IMR-90 (cell line): Measurements from ENCODE around the gene TSPEAR. TPM values are rescaled to one million over a fixed set of nuclear protein-coding genes. Genes with fewer than 3 reads are reported as not detected.

ENCODE experiments used
- ATAC-seq: fragments of 200-7000 bp; cut with Tn5 transposase; 2 replicates; pipeline ENCODE4 v1.9.1; 2020; ENCODE audit warnings: low read depth, mild to moderate bottlenecking, moderate library complexity
- BruUV-seq: library from RNA; stranded (reverse); fragments of 400-500 nt; replicated peaks from 2 replicates; lab custom pipeline; 2021; lab: Mats Ljungman, UMichigan
- CTCF ChIA-PET: fragments of 300-600 bp; formaldehyde crosslinking; extraction: SDS; loops from one replicate; lab custom pipeline; 2021; ENCODE audit warnings: antibody characterized with exemption; lab: Yijun Ruan, JAX
- POLR2A ChIA-PET: fragments of 300-600 bp; sonication (Branson Sonifier 250); formaldehyde crosslinking; loops from one replicate; lab custom pipeline; 2022; ENCODE audit warnings: antibody characterized with exemption; ENCODE audit not compliant: unreplicated experiment; lab: Charles Lee
- DNase-seq: peaks from one replicate; pipeline ENCODE4 v3.0.0; 2013
- H2AFZ ChIP-seq: replicated peaks from 2 replicates; pipeline ENCODE3; 2013; ENCODE audit warnings: low read length, mild to moderate bottlenecking; ENCODE audit not compliant: poor library complexity
- H2AK5ac ChIP-seq: 2 replicates; pipeline ENCODE4 v1.6.1; 2013; ENCODE audit warnings: low read depth, low read length, inconsistent platforms
- H2AK9ac ChIP-seq: replicated peaks from 2 replicates; pipeline ENCODE3; 2013; ENCODE audit warnings: mild to moderate bottlenecking, low read depth, low read length, moderate library complexity; ENCODE audit not compliant: poor library complexity
- H2BK120ac ChIP-seq: 2 replicates; pipeline ENCODE4 v1.6.1; 2013; ENCODE audit warnings: low read depth, low read length, inconsistent platforms
- H2BK15ac ChIP-seq: 3 replicates; pipeline ENCODE4 v1.6.1; 2013; ENCODE audit warnings: low read depth, low read length, inconsistent platforms
- H2BK20ac ChIP-seq: 2 replicates; pipeline ENCODE4 v1.6.1; 2013; ENCODE audit warnings: low read depth, mild to moderate bottlenecking, inconsistent platforms, low read length, moderate library complexity
- H2BK5ac ChIP-seq: 2 replicates; pipeline ENCODE4 v1.6.1; 2013; ENCODE audit warnings: mild to moderate bottlenecking, low read depth, low read length, inconsistent platforms; ENCODE audit not compliant: poor library complexity, severe bottlenecking
- H3K14ac ChIP-seq: replicated peaks from 2 replicates; pipeline ENCODE4 v1.6.1; 2013; ENCODE audit warnings: low read depth, low read length, inconsistent platforms
- H3K18ac ChIP-seq: 2 replicates; pipeline ENCODE4 v1.6.1; 2013; ENCODE audit warnings: low read depth, low read length, control low read depth
- H3K23ac ChIP-seq: 2 replicates; pipeline ENCODE4 v1.6.1; 2013; ENCODE audit warnings: low read depth, low read length, inconsistent platforms
- H3K27ac ChIP-seq: 2 replicates; pipeline ENCODE4 v1.5.1; 2013; ENCODE audit warnings: mild to moderate bottlenecking, control low read depth, low read length; ENCODE audit not compliant: insufficient read depth
- H3K27me3 ChIP-seq: 2 replicates; pipeline ENCODE4 v1.6.1; 2013; ENCODE audit warnings: low read length; ENCODE audit not compliant: control insufficient read depth, insufficient read depth
- H3K36me3 ChIP-seq: 2 replicates; pipeline ENCODE4 v1.6.1; 2013; ENCODE audit warnings: low read length, mixed read lengths; ENCODE audit not compliant: control insufficient read depth, insufficient read depth
- H3K4ac ChIP-seq: 2 replicates; pipeline ENCODE4 v1.6.1; 2013; ENCODE audit warnings: low read depth, low read length, inconsistent platforms
- H3K4me1 ChIP-seq: 2 replicates; pipeline ENCODE4 v1.6.1; 2013; ENCODE audit warnings: low read length, mixed read lengths; ENCODE audit not compliant: control insufficient read depth, insufficient read depth
- H3K4me2 ChIP-seq: 2 replicates; pipeline ENCODE4 v1.6.1; 2013; ENCODE audit warnings: low read depth, mild to moderate bottlenecking, control low read depth, low read length, moderate library complexity
- H3K4me3 ChIP-seq: 2 replicates; pipeline ENCODE4 v1.5.1; 2013; ENCODE audit warnings: low read depth, mild to moderate bottlenecking, control low read depth, low read length, moderate library complexity; ENCODE audit not compliant: insufficient read depth
- H3K56ac ChIP-seq: 2 replicates; pipeline ENCODE4 v1.6.1; 2013; ENCODE audit warnings: low read length, inconsistent platforms; ENCODE audit not compliant: insufficient read depth; ENCODE audit errors: extremely low read depth
- H3K79me1 ChIP-seq, 2 experiments: 2 replicates each; pipeline ENCODE4 v1.6.1; 2013; ENCODE audit warnings: low read length in 2 of 2, inconsistent platforms in 1 of 2, low read depth in 1 of 2
- H3K9ac ChIP-seq: 2 replicates; pipeline ENCODE4 v1.6.1; 2013; ENCODE audit warnings: low read depth, low read length, control low read depth
- H3K9me1 ChIP-seq: 2 replicates; pipeline ENCODE4 v1.6.1; 2013; ENCODE audit warnings: low read length, inconsistent platforms; ENCODE audit not compliant: insufficient read depth
- H3K9me3 ChIP-seq: 2 replicates; pipeline ENCODE4 v1.6.1; 2013; ENCODE audit warnings: low read length; ENCODE audit not compliant: control insufficient read depth, insufficient read depth
- H4K20me1 ChIP-seq: 2 replicates; pipeline ENCODE4 v1.6.1; 2013; ENCODE audit warnings: low read length, inconsistent platforms; ENCODE audit not compliant: insufficient read depth
- H4K5ac ChIP-seq: 2 replicates; pipeline ENCODE4 v1.6.1; 2013; ENCODE audit warnings: mild to moderate bottlenecking, low read depth, low read length, control low read depth
- H4K8ac ChIP-seq, 2 experiments: 2 replicates each; pipeline ENCODE4 v1.6.1; 2013; ENCODE audit warnings: low read depth in 2 of 2, low read length in 2 of 2, control low read depth in 1 of 2, inconsistent platforms in 1 of 2
- H4K91ac ChIP-seq: 2 replicates; pipeline ENCODE4 v1.6.1; 2013; ENCODE audit warnings: low read depth, low read length, inconsistent platforms; ENCODE audit not compliant: insufficient read depth
- BHLHE40 ChIP-seq: fragments of 150-350 bp; IDR thresholded peaks from 2 replicates; pipeline ENCODE4 v1.6.1; 2016; ENCODE audit warnings: mild to moderate bottlenecking, low read depth, low read length
- CEBPB ChIP-seq: IDR thresholded peaks from 2 replicates; pipeline ENCODE4 v1.6.1; 2012; ENCODE audit warnings: low read depth, low read length, improper control_type of control experiment
- CHD1 ChIP-seq: IDR thresholded peaks from 2 replicates; pipeline ENCODE4 v1.6.1; 2012; ENCODE audit warnings: low read depth, low read length, improper control_type of control experiment
- CTCF ChIP-seq: conservative IDR thresholded peaks from 2 replicates; pipeline ENCODE4 v1.5.1; 2012; ENCODE audit warnings: mild to moderate bottlenecking, low read depth, low read length, improper control_type of control experiment
- ELK1 ChIP-seq: fragments of 150-350 bp; IDR thresholded peaks from 2 replicates; pipeline ENCODE4 v1.6.1; 2016; ENCODE audit warnings: low read depth, mild to moderate bottlenecking, low read length, moderate library complexity, borderline replicate concordance
- FOS ChIP-seq: fragments of 150-350 bp; IDR thresholded peaks from 2 replicates; pipeline ENCODE4 v1.6.1; 2016; ENCODE audit warnings: low read depth, low read length
- MAFK ChIP-seq: IDR thresholded peaks from 2 replicates; pipeline ENCODE4 v1.6.1; 2012; ENCODE audit warnings: low read depth, low read length, improper control_type of control experiment
- MAZ ChIP-seq: IDR thresholded peaks from 2 replicates; pipeline ENCODE4 v1.6.1; 2012; ENCODE audit warnings: low read depth, mild to moderate bottlenecking, low read length, improper control_type of control experiment, moderate library complexity, borderline replicate concordance
- MXI1 ChIP-seq: IDR thresholded peaks from 2 replicates; pipeline ENCODE4 v1.6.1; 2012; ENCODE audit warnings: low read depth, mild to moderate bottlenecking, low read length, moderate library complexity, borderline replicate concordance
- NFE2L2 ChIP-seq: fragments of 150-350 bp; IDR thresholded peaks from 2 replicates; pipeline ENCODE4 v1.6.1; 2016; ENCODE audit warnings: low read depth, mild to moderate bottlenecking, low read length
- POLR2A ChIP-seq: IDR thresholded peaks from 2 replicates; pipeline ENCODE4 v1.6.1; 2012; ENCODE audit warnings: mild to moderate bottlenecking, low read depth, low read length
- RAD21 ChIP-seq: IDR thresholded peaks from 2 replicates; pipeline ENCODE4 v1.6.1; 2012; ENCODE audit warnings: low read length, improper control_type of control experiment
- RCOR1 ChIP-seq: IDR thresholded peaks from 2 replicates; pipeline ENCODE4 v1.6.1; 2012; ENCODE audit warnings: mild to moderate bottlenecking, low read length, improper control_type of control experiment; ENCODE audit not compliant: insufficient replicate concordance
- RFX5 ChIP-seq: IDR thresholded peaks from 2 replicates; pipeline ENCODE4 v1.8.0; 2012; ENCODE audit warnings: low read depth, mild to moderate bottlenecking, low read length, moderate library complexity
- SMC3 ChIP-seq: fragments of 150-350 bp; IDR thresholded peaks from 2 replicates; pipeline ENCODE4 v1.6.1; 2016; ENCODE audit warnings: low read depth, mild to moderate bottlenecking, antibody characterized with exemption, low read length, moderate library complexity
- USF2 ChIP-seq: fragments of 150-350 bp; IDR thresholded peaks from 2 replicates; pipeline ENCODE4 v1.6.1; 2017; ENCODE audit warnings: mild to moderate bottlenecking, antibody characterized with exemption, low read length, low read depth
- WGBS, 2 experiments: methylation state at CpG; one replicate each; pipeline versions ENCODE4 v1.1.5 to v1.1.7; 2013; ENCODE audit warnings: missing lambda C conversion rate in 2 of 2; ENCODE audit not compliant: insufficient read length in 1 of 2; ENCODE audit errors: extremely low coverage in 2 of 2; 5-methylcytosine and 5-hydroxymethylcytosine counted together
- dilution Hi-C: fragments of 300-500 bp; cut with HindIII; formaldehyde crosslinking; loops from one replicate; pipeline ENCODE4 v1.14.3; 2018; ENCODE audit warnings: low sequenced_read_pairs; ENCODE audit not compliant: unreplicated experiment
- in situ Hi-C: fragments of 300-500 bp; cut with MboI; formaldehyde crosslinking; loops from 3 replicates; pipeline ENCODE4 v1.14.3; 2019; ENCODE audit warnings: low sequenced_read_pairs, inconsistent platforms, mixed read lengths
- intact Hi-C: fragments of 100-400 bp; cut with micrococcal nuclease; formaldehyde crosslinking; loops from 2 replicates; pipeline ENCODE4 v1.10.0; 2022
- polyA plus RNA-seq, 3 experiments: library from polyadenylated mRNA; depleted of rRNA; stranded (reverse); fragments of >200 nt; gene quantifications; 2 replicates each; pipeline ENCODE4 v1.2.3, GENCODE V29; 2012; ENCODE audit warnings: low replicate concordance in 1 of 3
- total RNA-seq: library from RNA; depleted of rRNA; stranded (reverse); fragments of >200 nt; gene quantifications from 2 replicates; pipeline ENCODE4 v1.2.3, GENCODE V29; 2012

TSPEAR gene
- total and polyA plus RNA-seq, 2 of the 4 experiments (the other 2 are of a cell fraction): not detected

- no peaks in the 10 kb centered on the region for H3K9me1 ChIP-seq
- no peaks in the 10 kb centered on the region for H3K36me3 ChIP-seq
- H3K4me2 ChIP-seq: no peak overlapping the region
- no peak overlapping the region for H4K8ac ChIP-seq
- peaks cover 12% of the 10 kb centered on the region for H3K27me3 ChIP-seq
- H4K91ac ChIP-seq: no peak overlapping the region
- H2BK20ac ChIP-seq: no peak overlapping the region
- intact Hi-C loops (no loop called here), dilution Hi-C loops (no loop called here), in situ Hi-C loops (no loop called here)
- no peak overlapping the region for H3K18ac ChIP-seq
- H3K23ac ChIP-seq: no peak overlapping the region
- BruUV-seq: no TSS peak
- ATAC-seq (no peak), DNase-seq (no peak)
- no peaks in the 10 kb centered on the region for H4K20me1 ChIP-seq
- 70% methylated on average over 3 of the region's 5 CpGs; no CpG with 5 or more reads in 1 of the 2 experiments for WGBS, 2 experiments
- H2AK5ac ChIP-seq: no peak overlapping the region
- H4K5ac ChIP-seq: no peak overlapping the region
- no peak overlapping the region for H3K4me3 ChIP-seq
- H2BK15ac ChIP-seq: no peak overlapping the region
- POLR2A ChIA-PET: no interaction called here
- H3K9ac ChIP-seq: no peak overlapping the region
- H3K14ac ChIP-seq: no peak overlapping the region
- H2AK9ac ChIP-seq: no peak overlapping the region
- no peak overlapping the region for H3K56ac ChIP-seq
- H3K79me1 ChIP-seq: no peaks in the 10 kb centered on the region
- no peak overlapping the region for H2BK120ac ChIP-seq
- H3K9me3 ChIP-seq: no peaks in the 10 kb centered on the region
- no peak for TF ChIP-seq MXI1
- no peak for TF ChIP-seq MAZ
- TF ChIP-seq USF2: no peak
- no peak for TF ChIP-seq SMC3
- TF ChIP-seq POLR2A: no peak
- no peak for TF ChIP-seq CTCF
- TF ChIP-seq CHD1: no peak
- no peak for TF ChIP-seq CEBPB
- TF ChIP-seq ELK1: no peak
- TF ChIP-seq FOS: no peak
- TF ChIP-seq RAD21: no peak
- no peak for TF ChIP-seq RCOR1
- TF ChIP-seq BHLHE40: no peak
- no peak for TF ChIP-seq NFE2L2
- no peak for TF ChIP-seq RFX5
- no peak for TF ChIP-seq MAFK
- H3K27ac ChIP-seq: no peak overlapping the region
- no peak overlapping the region for H3K4ac ChIP-seq
- CTCF ChIA-PET: no interaction called here
- no peak overlapping the region for H2BK5ac ChIP-seq
- no peak overlapping the region for H2AFZ ChIP-seq
- no peaks in the 10 kb centered on the region for H3K4me1 ChIP-seq
These were observed 232.6 kb downstream of the TSPEAR start for GRCh38 chr21:44478801-44479167.
